Liver (tissue), 9 donors: ENCODE measurements around the gene EGFLAM. TPM values are rescaled to one million over a fixed set of nuclear protein-coding genes. Genes with fewer than 3 reads are reported as not detected.

Experiments
- DNase-seq: peaks from one replicate; pipeline ENCODE4 v3.0.0-alpha.2; 2017; ENCODE audit warnings: low spot score
- H3K27ac ChIP-seq, 2 donors: one replicate each; pipeline ENCODE4 v1.7.0; 2013; ENCODE audit warnings: inconsistent platforms in 2 of 2, low read length in 2 of 2, control low read depth in 1 of 2, low read depth in 1 of 2, mild to moderate bottlenecking in 1 of 2
- H3K27me3 ChIP-seq, 4 donors: one replicate each; pipeline versions ENCODE4 v1.6.1 to v1.7.0; 2013; ENCODE audit warnings: low read length in 3 of 4, inconsistent platforms in 1 of 4, mild to moderate bottlenecking in 1 of 4, moderate library complexity in 1 of 4; ENCODE audit not compliant: control insufficient read depth in 4 of 4, insufficient read depth in 4 of 4
- H3K36me3 ChIP-seq, 4 donors: one replicate each; pipeline versions ENCODE4 v1.6.1 to v1.7.0; 2013; ENCODE audit warnings: low read length in 3 of 4, mild to moderate bottlenecking in 3 of 4, low read depth in 1 of 4, moderate library complexity in 1 of 4; ENCODE audit not compliant: control insufficient read depth in 4 of 4, insufficient read depth in 3 of 4
- H3K4me1 ChIP-seq, 4 donors: one replicate each; pipeline versions ENCODE4 v1.6.1 to v1.7.0; 2013; ENCODE audit warnings: low read length in 3 of 4, mild to moderate bottlenecking in 3 of 4, moderate library complexity in 1 of 4; ENCODE audit not compliant: control insufficient read depth in 4 of 4, insufficient read depth in 4 of 4
- H3K4me3 ChIP-seq, 3 donors: one replicate each; pipeline versions ENCODE4 v1.6.1 to v1.7.0; 2013; ENCODE audit warnings: low read length in 3 of 3, control low read depth in 1 of 3, low read depth in 1 of 3, mild to moderate bottlenecking in 1 of 3
- H3K9ac ChIP-seq, 2 donors: one replicate each; pipeline ENCODE4 v1.7.0; 2013; ENCODE audit warnings: low read length in 2 of 2, mild to moderate bottlenecking in 2 of 2, moderate library complexity in 2 of 2, control low read depth in 1 of 2, low read depth in 1 of 2
- H3K9me3 ChIP-seq, 4 donors: one replicate each; pipeline versions ENCODE4 v1.6.1 to v1.7.0; 2013; ENCODE audit warnings: low read length in 3 of 4; ENCODE audit not compliant: control insufficient read depth in 4 of 4
- ATF3 ChIP-seq: IDR thresholded peaks from 2 replicates; pipeline ENCODE4 v1.6.1; 2016; ENCODE audit warnings: antibody characterized with exemption
- CTCF ChIP-seq: fragments of 150-350 bp; IDR thresholded peaks from 2 replicates; pipeline ENCODE4 v1.5.1; 2017; ENCODE audit warnings: improper control_type of control experiment, low read depth, low read length; ENCODE audit not compliant: missing input control
- EGR1 ChIP-seq, 2 donors: IDR thresholded peaks; 2 replicates each; pipeline ENCODE4 v1.6.1; 2016 to 2018; ENCODE audit warnings: antibody characterized with exemption in 2 of 2, low read depth in 2 of 2
- FOXA1 ChIP-seq: IDR thresholded peaks from 2 replicates; pipeline ENCODE4 v1.6.1; 2016; ENCODE audit warnings: antibody characterized with exemption
- GABPA ChIP-seq, 2 donors: IDR thresholded peaks in 1 of 2; conservative IDR thresholded peaks in 1 of 2; 2 replicates each; pipeline ENCODE4 v1.6.1; 2016; ENCODE audit warnings: antibody characterized with exemption in 2 of 2, mild to moderate bottlenecking in 1 of 2, moderate library complexity in 1 of 2
- HNF4G ChIP-seq: IDR thresholded peaks from 2 replicates; pipeline ENCODE4 v1.6.1; 2016; ENCODE audit warnings: antibody characterized with exemption
- JUND ChIP-seq, 2 donors: IDR thresholded peaks; 2 replicates each; pipeline ENCODE4 v1.6.1; 2016; ENCODE audit warnings: antibody characterized with exemption in 2 of 2
- MAX ChIP-seq: IDR thresholded peaks from 2 replicates; pipeline ENCODE4 v1.6.1; 2016; ENCODE audit warnings: antibody characterized with exemption
- RAD21 ChIP-seq, 2 donors: IDR thresholded peaks; 2 replicates each; pipeline ENCODE4 v1.6.1; 2016; ENCODE audit warnings: antibody characterized with exemption in 2 of 2, mild to moderate bottlenecking in 2 of 2
- REST ChIP-seq: IDR thresholded peaks from 2 replicates; pipeline ENCODE4 v1.6.1; 2016; ENCODE audit warnings: antibody characterized with exemption, mild to moderate bottlenecking
- RXRA ChIP-seq, 2 donors: IDR thresholded peaks; 2 replicates each; pipeline ENCODE4 v1.6.1; 2017 to 2018; ENCODE audit warnings: antibody characterized with exemption in 2 of 2, mild to moderate bottlenecking in 1 of 2
- SP1 ChIP-seq: IDR thresholded peaks from 2 replicates; pipeline ENCODE4 v1.6.1; 2018; ENCODE audit warnings: antibody characterized with exemption, mild to moderate bottlenecking
- YY1 ChIP-seq: IDR thresholded peaks from 2 replicates; pipeline ENCODE4 v1.6.1; 2016; ENCODE audit warnings: antibody characterized with exemption, mild to moderate bottlenecking
- ZBTB33 ChIP-seq: IDR thresholded peaks from 2 replicates; pipeline ENCODE4 v1.6.1; 2016; ENCODE audit warnings: antibody characterized with exemption
- WGBS: extraction: QIAGEN DNeasy Blood & Tissue Kit; methylation state at CpG from one replicate; pipeline ENCODE4 v1.1.7; 2013; 5-methylcytosine and 5-hydroxymethylcytosine counted together
- polyA plus RNA-seq, 2 donors: library from polyadenylated mRNA; stranded (reverse) in 1 of 2; unstranded in 1 of 2; fragments of 200-250 nt in 1 of 2; fragments of >200 nt in 1 of 2; fragmentation: Nextera tagmentation in 1 of 2; extraction: Ambion mirVana in 1 of 2; gene quantifications; one replicate each; pipeline versions ENCODE4 v1.2.1 to v1.2.3, GENCODE V29; 2013 to 2015
- total RNA-seq, 2 donors: library from RNA; depleted of rRNA; stranded (reverse); fragments of >200 nt; gene quantifications; one replicate each; pipeline ENCODE4 v1.2.3, GENCODE V29; 2014
- donor health status: healthy.
- donor health status: healthy.
- donor health status: healthy.
- donor health status: healthy.
- donor health status: healthy.

Gene EGFLAM
- total and polyA plus RNA-seq, 4 donors = 1.1 to 4.9 (median 1.9) TPM

GRCh38 chr5:38450627-38451026 lies 192.3 kb downstream of the EGFLAM start:
- no peaks in the 10 kb centered on the region for H3K36me3 ChIP-seq
- DNase-seq = no peak
- no peak overlapping the region for H3K9ac ChIP-seq
- 92% methylated on average over 6 of the region's 6 CpGs for WGBS
- H3K27me3 ChIP-seq = peaks cover 0 to 2% (median 0%) of the 10 kb centered on the region in 4 donors
- no peak overlapping the region for H3K4me3 ChIP-seq
- H3K4me1 ChIP-seq = no peaks in the 10 kb centered on the region
- no peaks in the 10 kb centered on the region for H3K9me3 ChIP-seq
- no peak overlapping the region for H3K27ac ChIP-seq
- TF ChIP-seq SP1 (no peak), RXRA (IDR thresholded peaks at IDR 0.05) (no peak), HNF4G (no peak), CTCF (no peak), GABPA (IDR thresholded peaks at IDR 0.05 in 1 of 2, conservative IDR thresholded peaks at IDR 0.05 in 1 of 2) (no peak), REST (no peak), ZBTB33 (no peak), YY1 (no peak), MAX (no peak), EGR1 (IDR thresholded peaks at IDR 0.05; ENCODE audit: low read depth in 2 of 2) (no peak), RAD21 (IDR thresholded peaks at IDR 0.05) (no peak), JUND (IDR thresholded peaks at IDR 0.05) (no peak), ATF3 (no peak)

- WGBS = 90% methylated on average over 9 of the region's 9 CpGs
- H3K27me3 ChIP-seq = peaks cover 0 to 2% (median 0%) of the 10 kb centered on the region in 4 donors
- no peak for DNase-seq
Measured at GRCh38 chr5:38451074-38451725, 192.8 kb downstream of the EGFLAM start.

More at GRCh38 chr5:38451074-38451725, 192.8 kb downstream of the EGFLAM start:
- no peak overlapping the region for H3K9ac ChIP-seq
- H3K36me3 ChIP-seq = no peaks in the 10 kb centered on the region
- no peaks in the 10 kb centered on the region for H3K4me1 ChIP-seq
- no peak overlapping the region for H3K27ac ChIP-seq
- H3K9me3 ChIP-seq = no peaks in the 10 kb centered on the region
- TF ChIP-seq ZBTB33 (no peak), RAD21 (IDR thresholded peaks at IDR 0.05) (no peak), JUND (IDR thresholded peaks at IDR 0.05) (no peak), FOXA1 (no peak), REST (no peak)
- no peak overlapping the region for H3K4me3 ChIP-seq
